Skeletal muscle satellite cell (primary cell): Measurements from ENCODE around the gene CCDC91.

Experiments
- H3K27me3 ChIP-seq: 2 replicates; pipeline ENCODE4 v1.7.0; 2013; ENCODE audit warnings: low read length; ENCODE audit not compliant: control insufficient read depth, insufficient read depth
- H3K36me3 ChIP-seq: 2 replicates; pipeline ENCODE4 v1.7.0; 2013; ENCODE audit warnings: mild to moderate bottlenecking, control low read depth, low read length; ENCODE audit not compliant: insufficient read depth
- H3K4me1 ChIP-seq: 2 replicates; pipeline ENCODE4 v1.7.0; 2013; ENCODE audit warnings: low read length; ENCODE audit not compliant: control insufficient read depth, insufficient read depth
- H3K4me2 ChIP-seq: 2 replicates; pipeline ENCODE4 v1.7.0; 2013; ENCODE audit warnings: mild to moderate bottlenecking, low read length
- H3K4me3 ChIP-seq: 2 replicates; pipeline ENCODE4 v1.7.0; 2013; ENCODE audit warnings: low read length
- H3K9ac ChIP-seq: 2 replicates; pipeline ENCODE4 v1.7.0; 2013; ENCODE audit warnings: mild to moderate bottlenecking, low read depth, low read length, moderate library complexity
- H3K9me3 ChIP-seq: replicated peaks from 2 replicates; pipeline ENCODE4 v1.7.0; 2013; ENCODE audit warnings: mild to moderate bottlenecking, control low read depth, low read length

CCDC91 gene

DNA sequence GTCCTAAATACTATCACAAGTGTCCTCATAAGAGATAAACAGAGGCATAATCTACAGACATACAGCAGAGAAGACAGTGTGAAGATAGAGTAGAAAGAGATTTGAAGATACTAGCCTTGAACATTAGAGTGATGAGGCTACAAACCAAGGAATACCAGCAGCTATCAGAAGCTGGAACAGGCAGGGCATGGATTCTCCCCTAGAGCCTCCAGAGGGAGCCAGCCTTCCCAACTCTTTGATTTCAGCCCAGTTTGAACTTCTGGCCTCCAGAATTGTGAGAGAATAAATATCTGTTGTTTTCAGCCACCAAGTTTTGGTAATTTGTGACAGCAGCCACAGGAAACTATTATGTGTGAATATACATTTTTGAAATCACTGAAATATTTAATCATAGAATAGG is 47.2 kb downstream of the CCDC91 start:
- Histone ChIP-seq H3K27me3 (no peaks in the 10 kb centered on the region), H3K9me3 (no peaks in the 10 kb centered on the region), H3K36me3 (no peaks in the 10 kb centered on the region), H3K9ac (no peak overlapping the region), H3K4me2 (no peak overlapping the region), H3K4me3 (no peak overlapping the region), H3K4me1 (no peaks in the 10 kb centered on the region)

DNA sequence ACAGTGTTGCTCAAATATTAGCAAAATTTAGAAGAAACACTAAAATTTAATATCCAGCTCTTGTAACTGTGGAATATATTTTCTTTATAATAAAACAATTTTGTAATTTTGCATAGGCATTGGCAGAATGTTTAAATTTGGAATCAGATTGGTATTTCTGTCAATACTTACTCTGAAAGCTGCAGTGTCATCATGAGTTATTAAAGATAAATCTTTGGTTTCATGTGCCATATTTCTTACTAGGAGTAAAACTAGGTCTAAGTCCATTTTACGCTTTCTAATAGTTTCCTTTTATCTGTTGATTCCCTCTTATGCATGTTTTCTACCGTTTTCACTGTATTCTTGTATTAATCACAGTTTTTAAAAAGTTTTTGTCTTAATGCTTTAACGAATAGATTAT is 49.7 kb downstream of the CCDC91 start:
- Histone ChIP-seq H3K4me3 (no peak overlapping the region), H3K4me1 (no peaks in the 10 kb centered on the region), H3K4me2 (no peak overlapping the region), H3K9me3 (no peaks in the 10 kb centered on the region), H3K9ac (no peak overlapping the region), H3K36me3 (no peaks in the 10 kb centered on the region), H3K27me3 (no peaks in the 10 kb centered on the region)

DNA sequence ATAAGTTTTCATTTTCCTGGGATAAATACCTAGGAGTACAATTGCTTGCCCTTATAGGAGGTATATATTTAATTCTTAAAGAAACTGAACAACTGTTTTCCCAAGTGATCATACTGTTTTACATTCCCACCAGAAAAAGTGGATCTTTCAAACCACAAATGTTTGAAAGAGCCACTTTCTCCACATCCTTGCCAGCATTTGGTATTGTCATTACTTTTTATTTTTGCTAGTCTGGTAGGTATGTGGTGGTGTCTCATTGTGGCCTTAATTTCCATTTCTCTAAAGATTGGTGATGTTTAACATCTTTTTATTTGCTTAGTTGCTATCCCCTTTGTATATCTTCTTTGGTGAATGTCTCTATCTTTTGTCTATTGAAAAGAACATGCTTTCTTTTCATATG is 50.6 kb downstream of the CCDC91 start:
- no peak overlapping the region for H3K4me2 ChIP-seq
- no peaks in the 10 kb centered on the region for H3K36me3 ChIP-seq
- no peaks in the 10 kb centered on the region for H3K4me1 ChIP-seq
- no peaks in the 10 kb centered on the region for H3K9me3 ChIP-seq
- H3K9ac ChIP-seq, result no peak overlapping the region
- H3K27me3 ChIP-seq, result no peaks in the 10 kb centered on the region
- no peak overlapping the region for H3K4me3 ChIP-seq

DNA sequence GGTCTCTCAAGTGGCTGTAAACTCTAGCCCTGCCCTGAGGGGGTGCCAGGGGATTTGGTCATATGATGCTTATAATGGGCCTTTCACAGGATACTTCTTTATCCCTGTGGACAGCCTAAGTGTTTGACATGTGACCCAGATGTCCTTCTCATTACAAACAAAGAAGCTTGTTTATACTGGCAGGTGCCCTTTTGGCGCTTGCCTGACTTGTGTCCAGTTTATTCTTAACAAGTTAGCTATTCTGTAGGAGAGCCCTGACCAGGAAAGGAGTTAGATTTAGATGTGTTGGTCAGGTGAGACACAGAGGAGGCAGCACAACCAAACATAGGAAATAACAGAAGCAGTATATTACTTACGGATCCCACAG is 51.9 kb downstream of the CCDC91 start:
- Histone ChIP-seq H3K9ac (no peak overlapping the region), H3K4me2 (no peak overlapping the region), H3K36me3 (no peaks in the 10 kb centered on the region), H3K9me3 (no peaks in the 10 kb centered on the region), H3K4me1 (no peaks in the 10 kb centered on the region), H3K27me3 (no peaks in the 10 kb centered on the region), H3K4me3 (no peak overlapping the region)

DNA sequence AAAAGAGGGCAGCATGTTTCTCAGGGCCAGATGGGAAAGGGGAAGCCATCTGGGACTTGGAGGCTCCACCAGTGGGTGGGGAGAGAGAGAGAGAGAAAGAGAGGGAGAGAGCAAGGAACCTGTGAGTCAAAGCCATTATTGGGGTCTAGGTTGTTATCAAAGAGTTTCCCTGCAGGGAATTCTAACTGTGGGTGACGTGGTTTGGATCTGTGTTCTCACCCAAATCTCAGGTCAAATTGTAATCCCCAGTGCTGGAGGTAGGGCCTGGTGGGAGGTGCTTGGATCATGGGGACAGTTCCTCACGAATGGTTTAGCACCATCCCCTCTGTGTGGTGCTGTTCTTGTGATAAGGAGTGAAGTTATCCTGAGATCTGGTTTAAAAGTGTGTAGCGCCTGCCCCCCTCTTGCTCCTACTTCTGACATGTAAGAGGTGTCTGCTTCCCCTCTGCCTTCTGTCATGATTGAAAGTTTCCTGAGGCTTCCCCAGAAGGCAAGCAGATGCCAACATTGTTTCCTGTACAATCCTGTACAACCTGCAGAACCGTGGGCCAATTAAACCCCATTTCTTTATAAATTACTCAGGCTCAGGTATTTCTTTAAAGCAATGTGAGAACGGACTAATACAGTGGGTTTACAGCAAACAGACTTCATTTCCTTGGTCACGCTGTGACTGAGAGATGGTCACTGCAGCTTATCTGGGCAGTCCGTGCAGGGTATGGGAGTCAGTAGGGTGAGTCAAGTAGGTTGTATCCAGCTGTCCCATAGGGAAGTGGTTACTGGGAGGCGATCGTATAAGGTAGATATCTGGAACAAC is 52.4 kb downstream of the CCDC91 start:
- Histone ChIP-seq H3K4me2 (no peak overlapping the region), H3K4me3 (no peak overlapping the region), H3K9me3 (no peaks in the 10 kb centered on the region), H3K36me3 (no peaks in the 10 kb centered on the region), H3K9ac (no peak overlapping the region), H3K27me3 (no peaks in the 10 kb centered on the region), H3K4me1 (no peaks in the 10 kb centered on the region)

DNA sequence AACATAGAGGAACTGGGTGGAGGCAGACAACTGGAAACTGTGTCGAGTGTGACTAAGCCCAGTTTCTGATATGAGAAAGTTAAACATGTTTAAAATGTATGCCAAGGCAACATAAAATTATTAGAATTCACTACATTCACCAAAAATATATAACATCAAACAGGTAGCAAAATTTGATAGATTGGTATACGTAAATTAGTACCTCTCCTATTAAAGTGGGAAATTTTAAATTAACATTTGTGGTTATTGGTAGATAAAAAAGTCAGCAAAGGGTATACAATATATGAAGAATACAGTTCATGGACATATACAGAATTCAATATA is 53.0 kb downstream of the CCDC91 start:
- H3K27me3 ChIP-seq, result no peaks in the 10 kb centered on the region

DNA sequence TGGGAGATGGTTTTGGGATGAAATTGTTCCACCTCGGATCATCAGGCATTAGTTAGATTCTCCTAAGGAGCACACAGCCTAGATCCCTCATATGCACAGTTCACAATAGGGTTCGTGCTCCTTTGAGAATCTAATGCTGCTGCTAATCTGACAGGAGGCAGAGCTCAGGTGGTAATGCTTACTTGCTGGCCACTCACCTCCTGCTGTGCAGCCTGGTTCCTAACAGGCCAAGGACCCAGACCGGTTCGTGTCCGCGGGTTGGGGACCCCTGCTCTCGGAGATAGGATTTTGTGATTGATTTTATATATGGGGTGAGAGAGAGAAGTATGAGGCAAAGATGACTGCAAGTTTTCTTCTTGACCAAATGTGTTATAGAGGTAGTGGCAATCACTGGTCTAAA is 57.5 kb downstream of the CCDC91 start:
- Histone ChIP-seq H3K4me1 (no peaks in the 10 kb centered on the region), H3K36me3 (no peaks in the 10 kb centered on the region), H3K27me3 (no peaks in the 10 kb centered on the region), H3K9ac (no peak overlapping the region), H3K4me2 (no peak overlapping the region), H3K9me3 (no peaks in the 10 kb centered on the region), H3K4me3 (no peak overlapping the region)

More for the DNA sequence above, 53.0 kb downstream of the CCDC91 start:
- H3K36me3 ChIP-seq, result no peaks in the 10 kb centered on the region
- H3K9ac ChIP-seq, result no peak overlapping the region
- no peaks in the 10 kb centered on the region for H3K4me1 ChIP-seq
- no peak overlapping the region for H3K4me3 ChIP-seq
- H3K9me3 ChIP-seq, result no peaks in the 10 kb centered on the region
- H3K4me2 ChIP-seq, result no peak overlapping the region

DNA sequence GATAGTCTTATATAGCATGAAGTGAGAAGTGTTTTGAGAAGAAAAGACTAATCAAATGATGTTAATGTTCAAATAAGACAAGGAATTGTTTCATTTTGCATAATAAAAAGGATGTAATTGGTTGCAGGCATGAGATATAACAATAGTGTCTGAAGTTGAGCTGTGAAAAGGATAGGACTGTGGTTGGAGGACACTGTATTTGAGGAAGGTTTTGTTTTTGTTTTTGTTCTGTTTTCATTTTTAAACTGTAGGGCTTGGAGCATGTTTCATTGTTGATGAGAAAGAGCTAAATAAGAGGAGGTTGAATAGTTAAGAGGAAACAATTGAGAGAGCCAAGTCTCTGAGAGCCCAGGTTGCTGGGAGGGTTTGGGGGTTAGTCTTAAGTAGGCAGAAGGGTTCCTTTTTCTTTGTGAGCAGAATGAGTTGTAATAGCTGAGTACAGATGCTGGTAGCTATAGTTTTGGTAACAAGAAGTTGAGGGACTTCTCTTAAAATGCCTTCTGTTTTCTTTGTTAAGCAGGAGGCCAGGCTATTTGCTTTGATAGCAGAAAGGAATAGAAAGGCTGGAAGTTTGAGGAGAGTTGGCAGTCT is 58.4 kb downstream of the CCDC91 start:
- peaks cover 7% of the 10 kb centered on the region for H3K4me1 ChIP-seq
- no peak overlapping the region for H3K4me2 ChIP-seq
- no peaks in the 10 kb centered on the region for H3K27me3 ChIP-seq

DNA sequence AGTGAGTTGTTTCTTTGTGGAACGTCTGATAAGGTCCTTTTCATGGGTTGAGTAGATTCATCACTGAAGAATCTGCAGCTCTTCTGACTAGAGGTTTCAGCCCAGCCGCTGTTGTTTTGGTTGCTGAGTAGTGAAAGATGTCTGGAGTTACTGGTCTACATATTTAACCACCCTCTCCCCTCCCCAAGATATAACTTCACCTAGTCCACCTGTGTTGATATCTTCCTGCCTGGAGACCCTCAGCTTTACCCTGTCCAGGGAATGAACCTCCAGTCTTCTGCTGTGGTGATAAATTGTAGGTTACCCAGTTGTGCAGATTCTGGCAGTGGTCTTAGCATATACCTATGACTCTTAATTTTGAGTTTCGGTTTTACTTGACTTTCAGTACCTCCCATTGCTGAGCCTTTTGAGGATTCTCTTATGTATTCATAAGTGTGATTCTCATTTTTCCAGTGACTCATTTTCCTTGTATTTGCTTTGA is 62.9 kb downstream of the CCDC91 start:
- Histone ChIP-seq H3K27me3 (no peaks in the 10 kb centered on the region), H3K4me1 (peaks cover 7% of the 10 kb centered on the region), H3K36me3 (no peaks in the 10 kb centered on the region), H3K4me3 (no peak overlapping the region), H3K9ac (no peak overlapping the region), H3K9me3 (no peaks in the 10 kb centered on the region), H3K4me2 (peak overlapping the region; percentile 14)

More for the DNA sequence above, 58.4 kb downstream of the CCDC91 start:
- no peaks in the 10 kb centered on the region for H3K36me3 ChIP-seq
- H3K4me3 ChIP-seq, result no peak overlapping the region
- no peak overlapping the region for H3K9ac ChIP-seq
- H3K9me3 ChIP-seq, result no peaks in the 10 kb centered on the region

DNA sequence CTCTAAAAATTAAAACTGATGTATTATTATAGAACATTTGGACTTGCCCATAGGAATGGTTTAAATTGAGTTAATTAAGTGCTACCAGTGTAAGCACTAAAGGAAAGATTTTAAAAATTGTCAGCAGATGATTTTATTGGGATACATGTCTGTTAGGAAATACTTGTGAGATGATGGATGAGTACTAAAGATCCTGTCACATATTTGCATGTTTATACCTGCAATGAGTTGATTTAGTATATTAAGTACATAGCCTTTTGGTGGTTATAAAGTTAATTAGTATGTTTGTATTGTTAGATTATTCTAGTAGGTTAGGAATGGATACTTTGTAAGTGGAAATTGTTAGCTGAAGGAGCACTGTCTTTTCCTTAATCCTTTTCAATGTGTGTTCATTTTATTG is 67.2 kb downstream of the CCDC91 start:
- no peaks in the 10 kb centered on the region for H3K27me3 ChIP-seq
- no peak overlapping the region for H3K4me2 ChIP-seq
- no peak overlapping the region for H3K9ac ChIP-seq
- peaks cover 7% of the 10 kb centered on the region for H3K4me1 ChIP-seq
- no peaks in the 10 kb centered on the region for H3K36me3 ChIP-seq
- H3K4me3 ChIP-seq, result no peak overlapping the region
- no peaks in the 10 kb centered on the region for H3K9me3 ChIP-seq

DNA sequence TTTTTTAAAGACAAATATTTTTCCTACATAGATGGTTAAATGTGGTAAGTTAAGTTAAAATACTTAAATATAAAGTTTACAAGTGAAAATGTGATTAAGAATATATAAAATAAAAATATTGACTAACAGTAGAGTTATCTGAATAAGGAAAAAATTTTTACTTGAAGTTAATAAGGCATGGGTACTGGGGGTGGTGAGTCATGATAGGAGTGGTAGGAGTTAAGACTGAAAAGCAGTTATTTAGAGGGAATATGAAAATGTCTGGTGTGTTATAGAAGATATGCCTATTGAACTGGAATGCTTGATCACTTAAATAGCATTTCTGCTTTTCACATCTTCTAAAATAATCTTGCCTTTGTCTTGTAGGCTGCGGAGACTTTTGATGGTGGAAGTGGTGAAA is 68.7 kb downstream of the CCDC91 start:
- no peaks in the 10 kb centered on the region for H3K36me3 ChIP-seq

DNA sequence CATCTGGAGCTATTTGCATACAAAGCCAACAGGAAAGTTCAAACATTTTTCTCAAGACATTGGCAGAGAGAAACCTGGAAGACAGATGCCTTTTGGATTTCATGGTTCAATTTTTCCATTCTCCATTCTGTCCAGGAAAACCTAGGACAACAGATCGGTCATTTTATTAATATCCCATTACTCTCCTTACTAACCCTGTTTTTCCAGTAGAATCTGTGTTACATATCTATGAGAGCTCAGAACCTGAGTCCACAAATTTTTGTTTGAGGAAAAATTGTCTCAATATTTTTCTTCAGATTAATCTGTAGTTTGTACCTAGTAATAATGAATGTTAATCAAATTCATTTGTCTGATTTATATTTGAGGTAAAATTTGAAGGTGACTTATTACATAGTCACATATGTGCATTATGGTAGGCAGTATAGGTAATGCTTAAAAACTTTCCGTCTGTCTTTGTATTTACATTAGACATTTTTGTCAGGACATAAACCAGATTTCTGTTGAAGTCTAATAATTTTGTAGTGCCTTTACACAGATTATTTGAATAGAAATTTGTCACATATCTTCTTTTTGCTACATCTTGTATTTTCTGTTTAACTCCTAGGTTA is 75.3 kb downstream of the CCDC91 start:
- no peaks in the 10 kb centered on the region for H3K9me3 ChIP-seq
- H3K36me3 ChIP-seq, result no peaks in the 10 kb centered on the region
- H3K4me3 ChIP-seq, result no peak overlapping the region
- H3K9ac ChIP-seq, result no peak overlapping the region
- no peaks in the 10 kb centered on the region for H3K4me1 ChIP-seq
- no peak overlapping the region for H3K4me2 ChIP-seq
- no peaks in the 10 kb centered on the region for H3K27me3 ChIP-seq

More for the DNA sequence above, 68.7 kb downstream of the CCDC91 start:
- H3K4me1 ChIP-seq, result no peaks in the 10 kb centered on the region
- H3K9me3 ChIP-seq, result no peaks in the 10 kb centered on the region
- no peak overlapping the region for H3K4me3 ChIP-seq
- no peak overlapping the region for H3K4me2 ChIP-seq
- H3K9ac ChIP-seq, result no peak overlapping the region
- H3K27me3 ChIP-seq, result no peaks in the 10 kb centered on the region
